ENCODE data around the gene AATK.

AATK gene
- long read RNA-seq, donor 1, partial matches to known transcripts: 6 of 6 reads
- long read RNA-seq, donor 1, other reads (novel, unspliced or antisense): 0 of 6 reads
- long read RNA-seq, donor 2: 0 reads
- long read RNA-seq, donor 3: 0 reads
- long read RNA-seq, donor 4: 0 reads
- long read RNA-seq, donor 5, partial matches to known transcripts: 0 of 1 reads
- long read RNA-seq, donor 5, other reads (novel, unspliced or antisense): 0 of 1 reads
- long read RNA-seq, donor 6: 0 reads
- long read RNA-seq, donor 7: 0 reads
- long read RNA-seq, donor 8: 0 reads

DNA sequence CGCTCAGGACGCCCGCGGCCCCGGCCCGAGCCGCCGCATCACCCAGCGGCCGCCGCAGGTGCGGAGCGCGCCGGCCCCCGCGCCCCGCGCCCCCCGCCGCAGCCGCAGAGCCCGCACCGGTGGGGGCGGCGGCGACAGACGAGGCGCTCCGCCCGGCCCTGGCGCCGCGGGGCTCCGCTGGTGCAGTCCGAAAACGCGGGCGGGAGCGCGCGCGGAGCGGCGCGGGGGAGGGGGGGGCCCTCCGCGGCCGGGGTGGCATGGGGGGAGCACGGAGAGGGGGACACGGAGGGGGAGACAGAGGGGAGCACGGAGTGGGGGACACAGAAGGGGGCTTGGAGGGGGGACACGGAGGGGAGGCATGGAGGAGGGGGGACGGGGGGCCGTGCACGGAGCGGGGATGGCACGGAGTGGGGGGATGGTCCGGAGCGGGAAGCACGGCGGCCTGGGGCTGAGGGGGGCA is at the start of gene AATK:
Gene AATK, minus strand, starts transcription at position 189 of the 460 bp plus-strand sequence. CDS start 229 bp downstream, outside the sequence.
- no peak for DNase-seq

GRCh38 chr17:81213978-81214377 is 48.0 kb upstream of the AATK start:
- DNase-seq: no peak

GRCh38 chr17:81212365-81212764 is 46.3 kb upstream of the AATK start:
- DNase-seq: no peak

GRCh38 chr17:81210868-81211267 is 44.8 kb upstream of the AATK start:
- DNase-seq: no peak

DNA sequence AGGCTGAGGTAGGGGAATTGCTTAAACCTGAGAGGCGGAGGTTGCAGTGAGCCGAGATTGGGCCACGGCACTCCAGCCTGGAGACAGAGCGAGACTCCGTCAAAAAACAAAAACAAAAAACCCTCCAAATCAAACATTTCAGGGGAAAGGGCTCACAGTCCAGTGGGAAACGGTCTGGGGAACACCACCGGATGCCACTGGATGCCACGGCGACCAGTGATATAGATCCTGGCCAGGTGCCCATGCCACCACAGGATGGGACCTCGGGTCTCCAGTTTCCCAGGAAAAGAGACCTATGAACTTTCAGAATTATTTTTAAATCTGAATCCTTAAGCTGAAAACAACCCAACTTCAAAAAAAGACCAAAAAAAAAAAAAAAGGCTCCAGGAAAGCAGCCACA is 44.4 kb upstream of the AATK start:
- no peak for DNase-seq

DNA sequence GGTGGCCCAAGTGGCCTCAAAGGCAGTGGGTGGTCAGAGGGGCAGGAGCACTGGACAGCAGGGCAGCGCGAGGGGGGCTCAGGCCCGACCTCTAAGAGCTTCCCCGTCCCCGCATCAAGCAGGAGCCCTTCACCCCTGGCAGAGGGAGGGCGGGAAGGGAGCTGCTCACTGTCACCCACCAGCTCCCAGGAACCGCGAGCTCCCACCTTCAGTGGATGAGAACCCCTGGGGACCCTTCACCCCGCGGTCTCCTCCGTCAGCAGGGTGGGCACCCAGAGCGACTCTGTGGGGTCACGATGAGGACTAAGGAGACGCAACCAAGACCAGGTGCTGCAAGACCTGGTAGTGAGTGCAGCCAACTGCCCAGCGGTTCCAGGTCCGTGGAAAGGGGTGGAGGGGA is 43.1 kb upstream of the AATK start:
- DNase-seq: no peak

DNA sequence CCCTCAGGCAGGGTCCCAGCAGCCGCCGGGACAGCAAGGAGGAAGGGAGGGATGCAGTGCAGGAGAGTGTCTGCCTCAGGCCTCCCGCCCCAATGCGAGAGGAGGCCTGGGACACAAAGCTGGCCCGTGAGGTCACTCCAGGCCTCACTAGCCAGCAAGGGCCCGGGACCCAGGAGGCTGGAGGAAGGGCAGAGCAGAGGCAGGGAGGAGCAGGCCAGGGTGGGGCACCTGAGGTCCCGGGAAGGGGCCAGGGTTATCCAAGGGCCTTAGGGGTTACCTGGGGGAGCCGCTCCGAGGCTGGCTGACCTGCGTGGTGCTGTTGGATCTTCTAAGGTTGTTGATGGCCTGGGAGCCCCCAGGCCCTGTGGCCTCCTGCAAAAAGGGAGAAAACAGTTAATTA is 42.6 kb upstream of the AATK start:
- DNase-seq: no peak

DNA sequence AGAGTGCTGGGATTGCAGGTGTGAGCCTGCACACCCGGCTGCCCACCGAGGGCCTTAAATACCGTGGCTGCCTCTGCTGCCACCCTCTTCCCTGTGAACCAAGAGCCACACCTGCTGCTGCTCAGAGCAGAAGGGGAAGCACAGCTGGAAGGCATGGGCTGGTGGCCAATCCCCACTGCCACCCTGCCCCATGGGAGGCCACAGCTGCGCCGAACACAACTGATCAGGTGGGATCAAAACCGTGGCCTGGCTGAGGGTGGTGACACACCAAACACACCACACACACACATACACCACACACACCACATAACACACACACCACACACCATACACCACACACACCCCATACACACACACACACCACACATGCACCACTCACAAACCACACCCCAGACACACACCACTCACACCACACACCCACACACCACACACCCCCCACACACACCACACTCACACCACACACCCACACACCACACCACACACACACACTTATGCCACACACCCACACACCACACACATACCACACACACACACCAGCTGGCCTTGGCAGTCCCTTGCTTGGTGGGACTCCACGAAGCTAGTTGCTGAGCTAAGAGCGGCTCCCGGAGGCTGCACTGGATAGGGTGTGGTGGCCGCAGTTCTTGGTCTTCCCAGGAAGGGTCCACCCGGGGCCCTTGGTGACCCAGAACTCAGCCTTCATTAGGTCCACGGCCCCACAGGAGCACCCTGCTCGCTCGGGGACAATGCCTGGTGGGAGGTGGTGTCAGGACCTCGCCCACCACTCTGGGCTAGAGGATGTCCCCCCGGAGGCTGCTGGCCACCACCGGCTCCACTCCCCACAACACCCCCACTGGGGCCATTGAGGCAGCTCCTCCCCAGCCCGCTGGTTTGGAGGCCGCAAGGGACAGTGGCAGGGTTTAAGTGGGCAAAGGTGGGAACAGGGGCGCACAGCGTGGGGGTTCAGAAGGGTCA is 41.9 kb upstream of the AATK start:
- DNase-seq: no peak

DNA sequence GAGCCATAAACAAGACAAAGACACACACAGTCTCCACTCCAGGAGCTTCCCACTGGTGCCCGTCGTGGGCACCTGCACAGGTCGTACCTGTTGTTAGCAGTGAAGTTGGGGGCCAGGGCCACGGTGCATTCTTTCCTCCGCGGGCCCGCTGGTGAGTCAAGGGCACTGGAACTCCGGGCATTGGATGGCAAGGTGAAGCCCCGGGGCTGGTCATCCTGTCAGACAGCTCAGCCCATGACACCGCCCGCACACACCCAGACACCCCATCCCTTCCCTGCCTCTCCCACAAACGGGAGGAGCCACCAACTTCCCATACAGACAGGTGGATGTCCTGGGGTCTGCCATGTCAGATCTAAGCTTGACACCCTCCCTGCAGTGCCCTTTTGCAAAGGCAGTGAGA is 40.6 kb upstream of the AATK start:
- DNase-seq: no peak

- DNase-seq: no peak
These were observed 40.1 kb upstream of the AATK start for GRCh38 chr17:81206166-81206565.

DNA sequence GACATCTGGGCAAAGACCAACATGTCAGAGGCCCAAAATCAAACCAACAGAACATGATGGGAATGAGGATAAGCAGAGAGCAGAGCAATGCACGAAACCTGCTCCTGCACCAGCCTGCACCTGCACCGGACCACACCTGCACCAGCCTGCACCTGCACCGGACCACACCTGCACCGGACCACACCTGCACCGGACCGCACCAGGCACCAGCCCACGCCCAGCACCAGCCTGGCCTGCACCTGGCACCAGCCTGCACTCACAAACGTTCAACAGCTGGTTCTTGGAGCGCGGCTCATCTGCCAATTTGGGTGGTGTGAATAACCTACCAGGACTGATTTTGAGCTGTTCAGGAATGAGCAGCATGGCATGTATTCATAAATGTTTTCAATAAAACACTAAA is 38.6 kb upstream of the AATK start:
- DNase-seq: no peak

DNA sequence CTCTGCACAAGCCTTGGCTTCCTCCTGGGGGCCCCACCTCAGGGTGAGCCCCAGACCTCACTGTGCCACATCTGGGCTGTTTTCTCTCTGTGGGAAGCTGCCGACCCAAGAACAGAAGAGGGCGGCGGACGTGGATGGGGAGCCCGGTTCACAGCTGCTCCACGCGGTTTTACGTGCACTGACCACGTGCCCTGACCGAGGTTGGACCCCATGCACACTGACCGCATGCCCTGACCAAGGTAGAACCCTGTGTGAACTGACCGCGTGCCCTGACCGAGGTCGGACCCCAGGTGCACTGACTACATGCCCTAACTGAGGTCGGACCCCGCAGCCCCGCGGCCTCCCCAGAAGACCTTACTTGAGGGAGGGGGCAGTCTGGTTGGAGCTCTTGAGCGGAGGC is 37.1 kb upstream of the AATK start:
- DNase-seq: no peak

DNA sequence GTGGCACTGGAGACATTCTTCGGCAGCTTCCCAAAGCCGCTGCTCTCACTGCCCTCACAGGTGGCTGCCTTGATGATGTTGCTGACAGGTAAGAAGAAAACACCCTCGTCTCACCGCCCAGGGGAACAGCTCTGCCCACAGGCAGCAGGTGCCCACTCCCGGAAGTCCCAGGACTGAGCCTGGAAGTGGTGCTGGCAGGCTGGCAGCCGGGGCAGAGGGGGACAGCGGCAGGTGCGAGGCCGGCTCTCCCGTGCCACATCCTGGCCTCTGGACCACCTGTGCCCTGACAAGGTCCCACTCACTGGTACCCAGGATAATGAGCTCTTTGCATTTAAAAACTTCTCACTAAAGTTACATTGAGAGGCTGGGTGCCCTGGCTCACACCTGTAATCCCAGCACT is 36.3 kb upstream of the AATK start:
- DNase-seq: no peak

DNA sequence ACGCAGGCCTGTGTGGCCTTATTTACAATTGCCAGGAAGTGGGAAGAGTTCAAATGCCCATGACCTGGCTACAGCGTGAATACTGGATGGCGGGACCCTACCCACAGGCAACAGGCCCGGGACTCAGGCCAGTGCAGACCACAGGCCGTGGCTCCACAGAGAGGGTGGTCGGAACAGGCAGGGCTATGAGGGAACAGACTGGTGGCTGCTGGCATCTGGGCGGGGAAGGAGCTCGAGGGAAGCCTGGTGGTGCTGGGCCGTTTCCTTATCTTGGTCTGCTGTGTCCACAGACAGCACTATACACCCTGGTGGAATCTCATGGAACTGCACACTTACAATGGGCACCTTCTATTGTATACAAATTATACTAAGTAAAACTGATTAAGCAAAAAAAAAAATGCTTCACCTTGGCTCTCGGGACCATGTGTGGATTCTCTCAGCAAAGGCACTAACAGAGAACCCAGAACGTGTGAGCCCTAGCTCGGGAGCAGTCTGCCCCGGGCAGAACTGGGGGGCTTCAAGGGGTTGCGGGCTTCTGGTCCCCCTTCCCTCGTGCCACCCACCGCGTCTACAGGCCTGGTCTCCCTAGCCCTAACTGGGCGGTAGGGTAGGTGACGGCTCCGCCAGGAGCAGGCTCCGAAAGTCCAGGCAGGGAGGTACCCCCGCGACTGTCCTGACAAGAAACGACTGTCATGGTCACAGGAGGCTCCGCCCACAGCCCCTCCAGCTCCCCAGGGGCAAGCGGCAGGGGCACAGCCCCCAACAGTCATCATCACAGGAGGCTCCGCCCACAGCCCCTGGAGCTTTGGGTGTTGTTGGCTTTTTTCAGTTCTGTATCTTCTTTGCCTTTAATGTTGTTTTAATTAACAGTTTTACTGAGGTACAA is 34.9 kb upstream of the AATK start:
- DNase-seq: no peak

GRCh38 chr17:81200201-81200600 is 34.2 kb upstream of the AATK start:
- no peak for DNase-seq

DNA sequence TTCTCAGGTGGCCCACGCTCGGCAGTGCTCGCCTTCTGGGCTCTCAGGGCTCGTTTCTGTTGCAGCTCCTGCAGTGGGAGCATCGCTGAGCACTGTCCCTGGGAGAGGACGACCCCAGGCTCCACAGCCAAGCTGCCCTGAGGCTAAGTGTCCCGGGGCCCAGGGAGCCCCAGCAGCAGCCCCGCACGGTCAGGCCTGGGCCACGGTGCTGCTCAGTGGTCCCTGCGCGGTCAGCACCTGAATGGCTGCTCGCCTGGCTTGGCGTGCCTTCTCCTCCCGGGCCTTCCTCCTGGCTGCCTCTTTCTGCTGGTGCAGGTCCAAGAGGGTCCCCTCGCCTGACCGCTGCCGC is 33.4 kb upstream of the AATK start:
- no peak for DNase-seq

- DNase-seq: no peak
These were observed 32.9 kb upstream of the AATK start for GRCh38 chr17:81198826-81199481.

GRCh38 chr17:81197831-81198490 is 31.9 kb upstream of the AATK start:
- DNase-seq: no peak

- no peak for DNase-seq
These were observed 31.4 kb upstream of the AATK start for GRCh38 chr17:81197409-81197795.

DNA sequence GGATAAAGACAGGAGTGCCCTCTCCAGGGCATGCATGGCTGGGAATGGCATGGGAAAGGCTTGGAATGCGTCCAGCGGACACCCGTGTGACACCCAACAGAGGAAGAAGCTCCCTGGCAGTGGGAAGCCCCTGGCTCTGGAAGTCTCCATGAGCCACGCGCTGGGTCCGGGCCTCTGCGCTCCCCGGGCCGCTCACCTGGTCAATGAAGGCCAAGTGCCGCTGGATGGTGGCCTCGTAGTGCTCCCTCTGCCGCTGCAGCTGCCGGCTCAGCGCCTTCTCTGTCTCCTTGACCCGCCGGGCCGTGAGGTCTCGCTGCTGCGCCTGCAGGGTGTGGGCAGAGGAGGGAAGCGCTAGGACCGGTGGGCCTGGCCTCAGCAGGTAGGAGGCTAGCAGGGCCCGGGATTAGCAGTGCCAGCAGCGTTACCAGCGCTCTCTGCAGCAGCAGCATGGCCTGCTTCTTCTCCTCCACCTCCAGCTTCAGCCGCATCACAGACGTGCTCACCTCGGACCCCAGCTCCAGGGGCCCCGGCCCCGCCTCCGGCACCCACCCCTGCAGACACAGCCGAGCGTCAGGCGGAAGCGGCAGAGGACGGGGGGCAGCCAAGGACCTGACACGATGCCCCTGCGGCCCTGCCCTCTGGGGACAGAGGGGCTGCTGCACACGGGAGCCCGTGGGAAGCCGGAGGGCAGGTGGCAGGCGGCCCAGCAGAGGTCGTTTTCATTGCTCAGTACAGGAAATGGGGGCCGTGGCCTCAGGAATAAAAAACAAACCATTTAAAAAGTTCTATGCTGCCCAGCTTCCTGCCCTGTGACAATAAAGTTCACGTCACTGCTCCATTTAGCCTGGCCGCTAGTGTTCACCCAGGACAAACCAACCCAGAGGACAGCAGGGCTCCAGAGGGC is 30.7 kb upstream of the AATK start:
- no peak for DNase-seq
